WI38 (cell line): ENCODE results near the gene TRIM50.
"Not testable (repeated sequence)": the region's sequence is repeated elsewhere in the genome, so short reads cannot be mapped to it uniquely, and the experiment has no call there.

Experiments used
- H3K4me3 ChIP-seq: 2 replicates; pipeline ENCODE4 v1.5.1; 2011; ENCODE audit warnings: low read depth, mild to moderate bottlenecking, control low read depth, low read length
- CTCF ChIP-seq: IDR thresholded peaks from 2 replicates; pipeline ENCODE4 v1.5.1; 2012; ENCODE audit warnings: low read depth, mild to moderate bottlenecking, control low read depth, low read length

TRIM50 gene

DNA sequence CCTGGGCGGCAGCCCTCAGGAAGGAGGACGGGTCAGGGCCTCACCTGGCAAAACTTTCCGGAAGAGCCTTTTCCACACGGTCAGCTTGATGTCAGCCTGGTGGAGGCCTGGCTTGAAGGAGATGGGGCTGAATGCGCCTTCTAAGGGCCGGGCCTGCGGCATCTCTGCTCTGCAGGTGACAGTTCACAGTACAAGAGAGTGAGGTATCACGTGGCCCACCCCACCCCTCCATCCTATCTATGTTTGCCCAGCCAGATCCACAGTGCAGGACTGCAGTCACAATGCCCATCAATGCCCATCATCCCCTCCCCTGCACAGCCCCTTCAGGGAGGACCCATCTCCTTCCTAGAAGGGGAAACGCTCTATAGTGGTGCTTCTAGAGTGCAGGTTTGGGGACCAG lies 11.4 kb downstream of the TRIM50 start:
- no peak overlapping the region for H3K4me3 ChIP-seq
- no peak for TF ChIP-seq CTCF

DNA sequence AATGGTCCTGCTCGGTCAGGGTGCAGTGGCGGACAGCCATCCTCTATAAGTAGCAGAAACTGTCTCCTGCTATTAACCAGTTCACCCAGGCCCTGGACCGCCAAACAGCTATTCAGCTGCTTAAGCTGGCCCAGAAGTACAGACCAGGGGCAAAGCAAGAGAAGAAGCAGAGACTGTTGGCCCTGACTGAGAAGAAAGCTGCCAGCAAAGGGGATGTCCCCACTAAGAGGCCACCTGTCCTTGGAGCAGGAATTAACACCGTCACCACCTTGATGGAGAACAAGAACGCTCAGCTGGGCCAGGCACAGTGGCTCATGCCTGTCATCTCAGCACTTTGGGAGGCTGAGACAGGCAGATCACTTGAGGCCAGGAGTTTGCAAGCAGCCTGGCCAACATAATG lies 13.6 kb downstream of the TRIM50 start:
- H3K4me3 ChIP-seq, result no peak overlapping the region
- no peak for TF ChIP-seq CTCF

- TF ChIP-seq CTCF, result no peak
- no peak overlapping the region for H3K4me3 ChIP-seq
Observed at GRCh38 chr7:73313521-73313906, 14.4 kb downstream of the TRIM50 start.

DNA sequence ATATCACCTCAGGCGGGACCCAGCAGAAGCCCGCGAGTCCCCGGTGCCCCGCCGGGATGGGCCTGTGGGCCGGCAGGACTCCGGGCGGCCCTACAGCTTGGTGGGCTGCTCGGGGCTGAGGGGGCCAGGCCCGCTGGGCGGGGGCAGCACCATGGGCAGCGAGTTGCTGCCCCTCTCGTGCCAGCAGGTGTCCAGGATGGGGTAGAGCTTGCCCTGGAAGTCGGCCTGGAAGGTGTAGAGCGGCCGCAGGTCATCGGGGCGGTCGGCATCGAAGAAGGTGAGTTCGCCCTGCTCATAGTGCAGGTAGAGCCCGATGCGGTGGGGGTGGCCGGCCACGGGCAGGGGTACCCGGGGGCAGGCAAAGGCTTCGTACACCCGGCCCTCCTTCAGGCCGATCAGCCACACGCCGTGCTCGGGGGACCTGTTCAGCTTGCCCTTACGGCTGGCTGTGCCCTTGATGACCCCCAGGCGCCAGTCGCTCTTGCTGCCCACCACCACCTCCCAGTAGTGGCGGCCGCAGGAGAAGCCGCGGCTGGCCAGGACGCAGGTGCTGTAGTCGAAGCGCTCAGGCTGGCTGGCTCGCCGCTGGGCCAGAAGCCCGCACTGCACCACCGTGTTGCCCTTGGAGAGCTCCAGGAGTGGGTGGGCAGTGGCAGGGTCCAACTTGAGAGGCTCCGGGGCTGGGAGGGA lies 14.9 kb downstream of the TRIM50 start:
- H3K4me3 ChIP-seq, result no peak overlapping the region
- no peak for TF ChIP-seq CTCF

DNA sequence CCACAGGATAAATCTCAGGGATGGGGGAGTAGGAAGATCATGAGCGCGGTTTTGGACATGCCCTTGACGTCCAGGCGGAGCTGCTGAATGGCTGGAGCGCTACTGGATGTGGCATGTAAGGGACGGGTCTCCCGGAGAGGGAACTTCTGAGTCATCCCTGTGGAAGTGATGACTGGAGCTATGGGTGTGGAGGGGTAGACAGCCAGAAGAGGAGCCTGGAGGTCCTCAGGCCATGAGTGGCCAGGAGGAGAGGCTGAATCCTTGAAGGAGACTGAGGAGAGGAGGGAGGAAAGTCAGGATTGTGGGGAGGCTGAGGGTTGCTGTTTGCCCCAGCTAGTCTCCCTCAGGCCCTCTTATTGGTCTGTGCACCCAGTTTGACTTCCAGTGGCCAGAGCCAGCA lies 16.5 kb downstream of the TRIM50 start:
- H3K4me3 ChIP-seq, result not testable (repeated sequence)

GRCh38 chr7:73308665-73309214 lies 19.1 kb downstream of the TRIM50 start, which contains the start of gene NSUN5:
Gene NSUN5, minus strand, starts transcription at chr7:73308826. Its CDS starts 36 bp downstream, at chr7:73308790.
- TF ChIP-seq CTCF, result no peak

DNA sequence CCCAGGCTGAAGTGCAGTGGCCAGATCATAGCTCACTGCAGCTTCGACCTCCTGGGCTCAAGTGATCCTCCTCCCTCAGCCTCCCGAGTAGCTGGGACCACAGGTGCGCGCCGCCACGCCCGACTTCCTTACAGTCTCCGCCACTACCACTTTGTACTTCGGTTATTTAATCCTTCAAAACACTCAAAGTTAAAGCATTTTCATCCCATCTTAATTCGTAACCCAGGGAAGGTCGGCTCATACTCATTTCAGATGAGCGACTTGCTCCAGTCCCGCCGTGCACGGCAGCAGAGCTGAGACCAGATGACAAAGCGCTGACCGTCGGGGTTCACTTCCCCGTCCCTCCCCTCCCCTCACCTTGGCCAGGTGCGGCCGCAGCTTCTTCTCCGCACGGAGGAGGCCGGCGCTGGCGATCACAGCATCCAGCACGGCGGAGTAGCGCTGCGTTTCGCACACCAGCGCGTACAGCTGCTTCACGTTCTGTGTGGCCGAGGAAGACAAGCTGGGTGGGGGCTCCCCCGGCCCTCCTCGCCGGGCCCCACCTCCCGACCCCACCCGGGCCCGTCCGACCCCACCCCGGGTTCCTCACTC lies 19.7 kb downstream of the TRIM50 start:
- peak overlapping the region; percentile 73 for H3K4me3 ChIP-seq

More at GRCh38 chr7:73308665-73309214, 19.1 kb downstream of the TRIM50 start, which contains the start of gene NSUN5:
- H3K4me3 ChIP-seq, result peak within 1 kb of the TSS; percentile 73

More for the DNA sequence above, 19.7 kb downstream of the TRIM50 start:
- TF ChIP-seq CTCF, result no peak
